Testis (tissue), 2 donors: Measurements from ENCODE around the gene JPH2.

ENCODE experiments used
- CTCF ChIP-seq, 3 experiments: fragments of 450-650 bp in 2 of 3; fragments of 200-600 bp in 1 of 3; sonication (generic) in 1 of 3; IDR thresholded peaks; one replicate each; pipeline ENCODE4 v1.5.1; 2016 to 2019; ENCODE audit warnings: antibody characterized with exemption in 3 of 3, mild to moderate bottlenecking in 2 of 3, moderate library complexity in 1 of 3
- POLR2A ChIP-seq: fragments of 450-650 bp; IDR thresholded peaks from one replicate; pipeline ENCODE4 v1.6.1; 2017; ENCODE audit warnings: antibody characterized with exemption, mild to moderate bottlenecking, moderate library complexity

- no peak for TF ChIP-seq CTCF (IDR thresholded peaks at IDR 0.05)
- TF ChIP-seq POLR2A, result no peak
Measured at GRCh38 chr20:44181611-44182010, 5.4 kb downstream of the JPH2 start.
